OCI-LY7 (cell line): ENCODE data around the gene MSL3B.

Source experiments
- EZH2phosphoT487 ChIP-seq: fragments of 200-600 bp; sonication (generic); IDR thresholded peaks from 2 replicates; pipeline ENCODE4 v1.6.1; 2018; ENCODE audit warnings: low read depth, borderline replicate concordance, mild to moderate bottlenecking, mixed run types, antibody characterized with exemption, low read length, moderate library complexity, mixed read lengths
- TF ChIP-seq, protein P1 (sequence below): fragments of 200-600 bp; sonication (generic); conservative IDR thresholded peaks from 2 replicates; pipeline ENCODE4 v1.5.1; 2014; ENCODE audit warnings: mild to moderate bottlenecking, antibody characterized with exemption, low read length, moderate library complexity, mixed read lengths

- TF ChIP-seq, protein P1, sequence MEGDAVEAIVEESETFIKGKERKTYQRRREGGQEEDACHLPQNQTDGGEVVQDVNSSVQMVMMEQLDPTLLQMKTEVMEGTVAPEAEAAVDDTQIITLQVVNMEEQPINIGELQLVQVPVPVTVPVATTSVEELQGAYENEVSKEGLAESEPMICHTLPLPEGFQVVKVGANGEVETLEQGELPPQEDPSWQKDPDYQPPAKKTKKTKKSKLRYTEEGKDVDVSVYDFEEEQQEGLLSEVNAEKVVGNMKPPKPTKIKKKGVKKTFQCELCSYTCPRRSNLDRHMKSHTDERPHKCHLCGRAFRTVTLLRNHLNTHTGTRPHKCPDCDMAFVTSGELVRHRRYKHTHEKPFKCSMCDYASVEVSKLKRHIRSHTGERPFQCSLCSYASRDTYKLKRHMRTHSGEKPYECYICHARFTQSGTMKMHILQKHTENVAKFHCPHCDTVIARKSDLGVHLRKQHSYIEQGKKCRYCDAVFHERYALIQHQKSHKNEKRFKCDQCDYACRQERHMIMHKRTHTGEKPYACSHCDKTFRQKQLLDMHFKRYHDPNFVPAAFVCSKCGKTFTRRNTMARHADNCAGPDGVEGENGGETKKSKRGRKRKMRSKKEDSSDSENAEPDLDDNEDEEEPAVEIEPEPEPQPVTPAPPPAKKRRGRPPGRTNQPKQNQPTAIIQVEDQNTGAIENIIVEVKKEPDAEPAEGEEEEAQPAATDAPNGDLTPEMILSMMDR, result no peak
- no peak for TF ChIP-seq EZH2phosphoT487
These were observed 19.9 kb downstream of the MSL3B start for GRCh38 chr2:233848276-233848675.
